ENCODE data around the gene PCDHB9.
A peak's percentile ranks its signal among the peaks of the same experiment; 100 is the strongest.
"Not testable (repeated sequence)": the region's sequence is repeated elsewhere in the genome, so short reads cannot be mapped to it uniquely, and the experiment has no call there.

Gene PCDHB9

GRCh38 chr5:141188682-141189081 is 1.7 kb downstream of the PCDHB9 start:
- not testable (repeated sequence) for DNase-seq (ENCODE audit: low spot score)

GRCh38 chr5:141189131-141189530 is 2.2 kb downstream of the PCDHB9 start:
- not testable (repeated sequence) for DNase-seq (ENCODE audit: low spot score)

- peak; percentile 28 for DNase-seq (ENCODE audit: low spot score)
Measured at GRCh38 chr5:141192110-141192725, 5.3 kb downstream of the PCDHB9 start, which contains the start of gene PCDHB10. PCDHB10 (plus strand) TSS chr5:141192353; CDS start chr5:141192553, 200 bp downstream.

GRCh38 chr5:141194332-141194731 is 7.4 kb downstream of the PCDHB9 start:
- DNase-seq (ENCODE audit: low spot score) = not testable (repeated sequence)

- no peak for DNase-seq (ENCODE audit: low spot score)
Measured at GRCh38 chr5:141196363-141196762, 9.4 kb downstream of the PCDHB9 start.

GRCh38 chr5:141199359-141200235 is 12.6 kb downstream of the PCDHB9 start, which contains the start of gene PCDHB11:
PCDHB11 (plus strand) TSS chr5:141199627; CDS start chr5:141199775, 148 bp downstream.
- DNase-seq (ENCODE audit: low spot score) = no peak

- DNase-seq (ENCODE audit: low spot score) = not testable (repeated sequence)
Measured at GRCh38 chr5:141201126-141201525, 14.2 kb downstream of the PCDHB9 start.

GRCh38 chr5:141201646-141202045 is 14.7 kb downstream of the PCDHB9 start:
- DNase-seq (ENCODE audit: low spot score) = not testable (repeated sequence)

GRCh38 chr5:141208478-141208877 is 21.5 kb downstream of the PCDHB9 start, which contains the start of gene PCDHB12:
PCDHB12 (plus strand) TSS chr5:141208719; CDS start chr5:141208908, 189 bp downstream.
- DNase-seq (ENCODE audit: low spot score) = no peak

- not testable (repeated sequence) for DNase-seq (ENCODE audit: low spot score)
Measured at GRCh38 chr5:141210281-141210680, 23.3 kb downstream of the PCDHB9 start.

GRCh38 chr5:141210849-141211248 is 23.9 kb downstream of the PCDHB9 start:
- not testable (repeated sequence) for DNase-seq (ENCODE audit: low spot score)

- DNase-seq (ENCODE audit: low spot score) = not testable (repeated sequence)
Measured at GRCh38 chr5:141213656-141214339, 26.8 kb downstream of the PCDHB9 start, which contains the start of gene PCDHB13. PCDHB13 (plus strand) TSS chr5:141213919; CDS start chr5:141214124, 205 bp downstream.

GRCh38 chr5:141214583-141214982 is 27.6 kb downstream of the PCDHB9 start:
- not testable (repeated sequence) for DNase-seq (ENCODE audit: low spot score)

GRCh38 chr5:141215504-141215903 is 28.5 kb downstream of the PCDHB9 start:
- DNase-seq (ENCODE audit: low spot score) = not testable (repeated sequence)

GRCh38 chr5:141216035-141216434 is 29.1 kb downstream of the PCDHB9 start:
- DNase-seq (ENCODE audit: low spot score) = not testable (repeated sequence)

- peak; percentile 44 for DNase-seq (ENCODE audit: low spot score)
Measured at GRCh38 chr5:141223112-141223783, 36.3 kb downstream of the PCDHB9 start, which contains the start of gene PCDHB14. PCDHB14 (plus strand) TSS chr5:141223343; CDS start chr5:141223506, 163 bp downstream.

- DNase-seq (ENCODE audit: low spot score) = not testable (repeated sequence)
Measured at GRCh38 chr5:141224844-141225243, 37.9 kb downstream of the PCDHB9 start.

- DNase-seq (ENCODE audit: low spot score) = not testable (repeated sequence)
Measured at GRCh38 chr5:141225421-141225820, 38.5 kb downstream of the PCDHB9 start.

- no peak for DNase-seq (ENCODE audit: low spot score)
Measured at GRCh38 chr5:141234109-141234667, 47.2 kb downstream of the PCDHB9 start.

- DNase-seq (ENCODE audit: low spot score) = not testable (repeated sequence)
Measured at GRCh38 chr5:141235922-141236321, 49.0 kb downstream of the PCDHB9 start.
